ENCODE data around the gene UBE2I. TPM values are rescaled to one million over a fixed set of nuclear protein-coding genes. Genes with fewer than 3 reads are reported as not detected.

Gene UBE2I
- total RNA-seq, 1 donor from 2014 or later: 256 TPM

- H3K27ac Mint-ChIP-seq (ENCODE audit: unreplicated experiment): no peak overlapping the region
- no peak for TF ChIP-seq CTCF (IDR thresholded peaks at IDR 0.05; ENCODE audit: partially characterized antibody, unreplicated experiment)
- DNase-seq: no peak
- H3K27me3 Mint-ChIP-seq (ENCODE audit: unreplicated experiment): peaks cover 15% of the 10 kb centered on the region
- peak overlapping the region; percentile 83 for H3K4me3 Mint-ChIP-seq (ENCODE audit: unreplicated experiment)
- peaks cover 5% of the 10 kb centered on the region for H3K4me1 Mint-ChIP-seq (ENCODE audit: low read depth, unreplicated experiment)
- peaks cover 27% of the 10 kb centered on the region for H3K9me3 Mint-ChIP-seq (ENCODE audit: unreplicated experiment)
- no peaks in the 10 kb centered on the region for H3K36me3 Mint-ChIP-seq (ENCODE audit: unreplicated experiment)
Observed at GRCh38 chr16:1349951-1350350, 40.5 kb downstream of the UBE2I start.

GRCh38 chr16:1350691-1351090, 41.3 kb downstream of the UBE2I start:
- no peak for DNase-seq
- peaks cover 7% of the 10 kb centered on the region for H3K4me1 Mint-ChIP-seq (ENCODE audit: low read depth, unreplicated experiment)
- peaks cover 30% of the 10 kb centered on the region for H3K9me3 Mint-ChIP-seq (ENCODE audit: unreplicated experiment)
- peaks cover 18% of the 10 kb centered on the region for H3K27me3 Mint-ChIP-seq (ENCODE audit: unreplicated experiment)
- no peaks in the 10 kb centered on the region for H3K36me3 Mint-ChIP-seq (ENCODE audit: unreplicated experiment)
- H3K4me3 Mint-ChIP-seq (ENCODE audit: unreplicated experiment): peak overlapping the region; percentile 83
- no peak for TF ChIP-seq CTCF (IDR thresholded peaks at IDR 0.05; ENCODE audit: partially characterized antibody, unreplicated experiment)
- no peak overlapping the region for H3K27ac Mint-ChIP-seq (ENCODE audit: unreplicated experiment)

- DNase-seq: peak; percentile 20
- Mint-ChIP-seq H3K4me1 (ENCODE audit: low read depth, unreplicated experiment) (peaks cover 7% of the 10 kb centered on the region), H3K36me3 (ENCODE audit: unreplicated experiment) (no peaks in the 10 kb centered on the region), H3K27ac (ENCODE audit: unreplicated experiment) (peak overlapping the region; percentile 72), H3K4me3 (ENCODE audit: unreplicated experiment) (peak overlapping the region; percentile 83), H3K27me3 (ENCODE audit: unreplicated experiment) (peaks cover 18% of the 10 kb centered on the region), H3K9me3 (ENCODE audit: unreplicated experiment) (peaks cover 30% of the 10 kb centered on the region)
- no peak for TF ChIP-seq CTCF (IDR thresholded peaks at IDR 0.05; ENCODE audit: partially characterized antibody, unreplicated experiment)
Observed at GRCh38 chr16:1351215-1351581, 41.8 kb downstream of the UBE2I start.

GRCh38 chr16:1351582-1352362, 42.3 kb downstream of the UBE2I start, which contains the start of the genes GNPTG and TSR3:
TSS of gene GNPTG (plus strand) at chr16:1351931. CDS start at chr16:1351966, 35 bp downstream.
TSS of gene TSR3 (minus strand) at chr16:1351878. CDS start at chr16:1351804, 74 bp downstream.
- H3K27me3 Mint-ChIP-seq (ENCODE audit: unreplicated experiment): peaks cover 18% of the 10 kb centered on the region
- peak within 1 kb of the TSS; percentile 94 for H3K4me3 Mint-ChIP-seq (ENCODE audit: unreplicated experiment)
- H3K27ac Mint-ChIP-seq (ENCODE audit: unreplicated experiment): peak within 1 kb of the TSS; percentile 87
- H3K4me1 Mint-ChIP-seq (ENCODE audit: low read depth, unreplicated experiment): peaks cover 10% of the 10 kb centered on the region
- peak; percentile 88 for DNase-seq
- no peak for TF ChIP-seq CTCF (IDR thresholded peaks at IDR 0.05; ENCODE audit: partially characterized antibody, unreplicated experiment)
- H3K9me3 Mint-ChIP-seq (ENCODE audit: unreplicated experiment): peaks cover 30% of the 10 kb centered on the region
- H3K36me3 Mint-ChIP-seq (ENCODE audit: unreplicated experiment): no peaks in the 10 kb centered on the region
